Ectodermal cell (in vitro differentiated cells): ENCODE results near the gene ANO1.

Experiments used
- H3K27ac ChIP-seq: 2 replicates; pipeline ENCODE4 v1.7.0; 2013; ENCODE audit warnings: mild to moderate bottlenecking, low read depth, low read length; ENCODE audit not compliant: insufficient read depth, poor library complexity, severe bottlenecking
- H3K27me3 ChIP-seq: 2 replicates; pipeline ENCODE4 v1.7.0; 2013; ENCODE audit warnings: mild to moderate bottlenecking, low read length; ENCODE audit not compliant: insufficient read depth, control insufficient read depth, poor library complexity, severe bottlenecking
- H3K36me3 ChIP-seq: one replicate; pipeline ENCODE4 v1.7.0; 2013; ENCODE audit warnings: low read length; ENCODE audit not compliant: control insufficient read depth, insufficient read depth
- H3K4me1 ChIP-seq: one replicate; pipeline ENCODE4 v1.7.0; 2013; ENCODE audit warnings: low read length; ENCODE audit not compliant: control insufficient read depth, insufficient read depth
- H3K4me3 ChIP-seq: 2 replicates; pipeline ENCODE4 v1.7.0; 2013; ENCODE audit warnings: low read depth, low read length, control low read depth; ENCODE audit not compliant: insufficient read depth
- H3K9me3 ChIP-seq: 2 replicates; pipeline ENCODE4 v1.7.0; 2013; ENCODE audit warnings: mild to moderate bottlenecking, low read length, moderate library complexity; ENCODE audit not compliant: control insufficient read depth
- WGBS, 2 experiments: methylation state at CpG; one replicate each; pipeline ENCODE4 v1.1.7; 2013; ENCODE audit warnings: missing lambda C conversion rate in 2 of 2; 5-methylcytosine and 5-hydroxymethylcytosine counted together

The ANO1 gene

GRCh38 chr11:70111269-70112016, 33.3 kb downstream of the ANO1 start:
- Histone ChIP-seq H3K4me3 (no peak overlapping the region), H3K27me3 (peaks cover 1% of the 10 kb centered on the region), H3K27ac (no peak overlapping the region), H3K36me3 (no peaks in the 10 kb centered on the region), H3K9me3 (no peaks in the 10 kb centered on the region), H3K4me1 (peaks cover 9% of the 10 kb centered on the region)
- 69% methylated on average over 29 of the region's 29 CpGs for WGBS, 2 experiments

GRCh38 chr11:70112017-70112434, 33.9 kb downstream of the ANO1 start:
- peaks cover 9% of the 10 kb centered on the region for H3K4me1 ChIP-seq
- WGBS, 2 experiments = 84 to 87% methylated on average over 5 of the region's 5 CpGs
- H3K9me3 ChIP-seq = no peaks in the 10 kb centered on the region
- no peak overlapping the region for H3K4me3 ChIP-seq
- H3K27me3 ChIP-seq = no peaks in the 10 kb centered on the region
- H3K27ac ChIP-seq = no peak overlapping the region
- H3K36me3 ChIP-seq = no peaks in the 10 kb centered on the region

GRCh38 chr11:70113801-70114200, 35.7 kb downstream of the ANO1 start:
- Histone ChIP-seq H3K36me3 (no peaks in the 10 kb centered on the region), H3K9me3 (no peaks in the 10 kb centered on the region), H3K27ac (no peak overlapping the region), H3K4me1 (peaks cover 9% of the 10 kb centered on the region), H3K4me3 (no peak overlapping the region), H3K27me3 (no peaks in the 10 kb centered on the region)
- WGBS, 2 experiments = 90 to 94% methylated on average over 5 of the region's 5 CpGs

GRCh38 chr11:70115778-70116177, 37.7 kb downstream of the ANO1 start:
- WGBS, 2 experiments = 95 to 96% methylated on average over 8 of the region's 8 CpGs
- peaks cover 9% of the 10 kb centered on the region for H3K4me1 ChIP-seq
- H3K9me3 ChIP-seq = no peaks in the 10 kb centered on the region
- no peak overlapping the region for H3K4me3 ChIP-seq
- H3K27ac ChIP-seq = no peak overlapping the region
- H3K36me3 ChIP-seq = no peaks in the 10 kb centered on the region
- H3K27me3 ChIP-seq = no peaks in the 10 kb centered on the region

GRCh38 chr11:70116386-70117065, 38.4 kb downstream of the ANO1 start:
- H3K27ac ChIP-seq = no peak overlapping the region
- no peak overlapping the region for H3K4me3 ChIP-seq
- no peaks in the 10 kb centered on the region for H3K27me3 ChIP-seq
- 91 to 93% methylated on average over 19 of the region's 19 CpGs for WGBS, 2 experiments
- peaks cover 1% of the 10 kb centered on the region for H3K4me1 ChIP-seq
- no peaks in the 10 kb centered on the region for H3K36me3 ChIP-seq
- no peaks in the 10 kb centered on the region for H3K9me3 ChIP-seq

- H3K4me1 ChIP-seq = no peaks in the 10 kb centered on the region
- H3K27ac ChIP-seq = no peak overlapping the region
- no peaks in the 10 kb centered on the region for H3K36me3 ChIP-seq
- peaks cover 4% of the 10 kb centered on the region for H3K27me3 ChIP-seq
- no peak overlapping the region for H3K4me3 ChIP-seq
- WGBS, 2 experiments = 93 to 95% methylated on average over 7 of the region's 7 CpGs
- no peaks in the 10 kb centered on the region for H3K9me3 ChIP-seq
Measured at GRCh38 chr11:70117567-70118145, 39.5 kb downstream of the ANO1 start.

- H3K4me1 ChIP-seq = no peaks in the 10 kb centered on the region
- 85 to 91% methylated on average over 1 of the region's 1 CpG for WGBS, 2 experiments
Measured at GRCh38 chr11:70118642-70119041, 40.5 kb downstream of the ANO1 start.

GRCh38 chr11:70119502-70119901, 41.4 kb downstream of the ANO1 start:
- H3K27ac ChIP-seq = no peak overlapping the region
- WGBS, 2 experiments = 87 to 94% methylated on average over 2 of the region's 2 CpGs
- peaks cover 11% of the 10 kb centered on the region for H3K27me3 ChIP-seq
- H3K36me3 ChIP-seq = no peaks in the 10 kb centered on the region
- H3K4me1 ChIP-seq = no peaks in the 10 kb centered on the region
- no peak overlapping the region for H3K4me3 ChIP-seq
- H3K9me3 ChIP-seq = no peaks in the 10 kb centered on the region

More at GRCh38 chr11:70118642-70119041, 40.5 kb downstream of the ANO1 start:
- peaks cover 11% of the 10 kb centered on the region for H3K27me3 ChIP-seq
- H3K27ac ChIP-seq = no peak overlapping the region
- H3K9me3 ChIP-seq = no peaks in the 10 kb centered on the region
- no peak overlapping the region for H3K4me3 ChIP-seq
- no peaks in the 10 kb centered on the region for H3K36me3 ChIP-seq

GRCh38 chr11:70120674-70121073, 42.6 kb downstream of the ANO1 start:
- no peaks in the 10 kb centered on the region for H3K4me1 ChIP-seq
- no peak overlapping the region for H3K27ac ChIP-seq
- H3K27me3 ChIP-seq = peaks cover 11% of the 10 kb centered on the region
- H3K36me3 ChIP-seq = no peaks in the 10 kb centered on the region
- 90 to 92% methylated on average over 11 of the region's 11 CpGs for WGBS, 2 experiments
- no peak overlapping the region for H3K4me3 ChIP-seq
- H3K9me3 ChIP-seq = no peaks in the 10 kb centered on the region

GRCh38 chr11:70122490-70123198, 44.5 kb downstream of the ANO1 start:
- Histone ChIP-seq H3K9me3 (no peaks in the 10 kb centered on the region), H3K36me3 (no peaks in the 10 kb centered on the region), H3K4me3 (no peak overlapping the region), H3K4me1 (no peaks in the 10 kb centered on the region), H3K27me3 (peaks cover 16% of the 10 kb centered on the region), H3K27ac (no peak overlapping the region)
- WGBS, 2 experiments = 78 to 79% methylated on average over 14 of the region's 14 CpGs
